IPS-NIHi11 (cell line): ENCODE results near the gene JCAD.

ENCODE experiments used
- DNase-seq: peaks from one replicate; pipeline ENCODE4 v3.0.0; 2012; ENCODE audit warnings: mixed read lengths, low spot score

Gene JCAD

GRCh38 chr10:30074090-30074489, 14.7 kb upstream of the JCAD start:
- DNase-seq, result no peak

GRCh38 chr10:30073767-30074060, 14.3 kb upstream of the JCAD start:
- DNase-seq, result no peak

- DNase-seq, result no peak
Measured at GRCh38 chr10:30073045-30073766, 13.8 kb upstream of the JCAD start.

- no peak for DNase-seq
Measured at GRCh38 chr10:30072068-30072467, 12.7 kb upstream of the JCAD start.

GRCh38 chr10:30070001-30070685, 10.8 kb upstream of the JCAD start:
- no peak for DNase-seq

- DNase-seq, result no peak
Measured at GRCh38 chr10:30068492-30069223, 9.3 kb upstream of the JCAD start.

- no peak for DNase-seq
Measured at GRCh38 chr10:30063099-30063498, 3.7 kb upstream of the JCAD start.

- DNase-seq, result no peak
Measured at GRCh38 chr10:30062582-30062981, 3.2 kb upstream of the JCAD start.

- no peak for DNase-seq
Measured at GRCh38 chr10:30062090-30062489, 2.7 kb upstream of the JCAD start.

- peak; percentile 37 for DNase-seq
Measured at GRCh38 chr10:30058570-30059132, 735 bp downstream of the JCAD start.

GRCh38 chr10:30057894-30058556, 1.4 kb downstream of the JCAD start:
- no peak for DNase-seq

- DNase-seq, result no peak
Measured at GRCh38 chr10:30057421-30057841, 2.0 kb downstream of the JCAD start.

- DNase-seq, result no peak
Measured at GRCh38 chr10:30056767-30057355, 2.5 kb downstream of the JCAD start.

- no peak for DNase-seq
Measured at GRCh38 chr10:30056281-30056680, 3.1 kb downstream of the JCAD start.

GRCh38 chr10:30055226-30055662, 4.1 kb downstream of the JCAD start:
- no peak for DNase-seq

GRCh38 chr10:30052062-30052461, 7.3 kb downstream of the JCAD start:
- DNase-seq, result no peak

GRCh38 chr10:30051220-30051619, 8.2 kb downstream of the JCAD start:
- no peak for DNase-seq

- no peak for DNase-seq
Measured at GRCh38 chr10:30050411-30050810, 9.0 kb downstream of the JCAD start.

- no peak for DNase-seq
Measured at GRCh38 chr10:30048768-30049517, 10.4 kb downstream of the JCAD start.

- DNase-seq, result no peak
Measured at GRCh38 chr10:30047924-30048531, 11.4 kb downstream of the JCAD start.

- DNase-seq, result no peak
Measured at GRCh38 chr10:30047430-30047829, 12.0 kb downstream of the JCAD start.
